IMR-90 (cell line): ENCODE measurements around the gene TNFRSF14. TPM values are rescaled to one million over a fixed set of nuclear protein-coding genes. Genes with fewer than 3 reads are reported as not detected.

Source experiments
- ATAC-seq: fragments of 200-7000 bp; cut with Tn5 transposase; 2 replicates; pipeline ENCODE4 v1.9.1; 2020; ENCODE audit warnings: low read depth, mild to moderate bottlenecking, moderate library complexity
- BruUV-seq: library from RNA; stranded (reverse); fragments of 400-500 nt; replicated peaks from 2 replicates; lab custom pipeline; 2021; lab: Mats Ljungman, UMichigan
- CTCF ChIA-PET: fragments of 300-600 bp; formaldehyde crosslinking; extraction: SDS; loops from one replicate; lab custom pipeline; 2021; ENCODE audit warnings: antibody characterized with exemption; lab: Yijun Ruan, JAX
- POLR2A ChIA-PET: fragments of 300-600 bp; sonication (Branson Sonifier 250); formaldehyde crosslinking; loops from one replicate; lab custom pipeline; 2022; ENCODE audit warnings: antibody characterized with exemption; ENCODE audit not compliant: unreplicated experiment; lab: Charles Lee
- DNase-seq: peaks from one replicate; pipeline ENCODE4 v3.0.0; 2013
- H2AFZ ChIP-seq: replicated peaks from 2 replicates; pipeline ENCODE3; 2013; ENCODE audit warnings: low read length, mild to moderate bottlenecking; ENCODE audit not compliant: poor library complexity
- H2AK5ac ChIP-seq: 2 replicates; pipeline ENCODE4 v1.6.1; 2013; ENCODE audit warnings: low read depth, low read length, inconsistent platforms
- H2AK9ac ChIP-seq: replicated peaks from 2 replicates; pipeline ENCODE3; 2013; ENCODE audit warnings: mild to moderate bottlenecking, low read depth, low read length, moderate library complexity; ENCODE audit not compliant: poor library complexity
- H2BK120ac ChIP-seq: 2 replicates; pipeline ENCODE4 v1.6.1; 2013; ENCODE audit warnings: low read depth, low read length, inconsistent platforms
- H2BK15ac ChIP-seq: 3 replicates; pipeline ENCODE4 v1.6.1; 2013; ENCODE audit warnings: low read depth, low read length, inconsistent platforms
- H2BK20ac ChIP-seq: 2 replicates; pipeline ENCODE4 v1.6.1; 2013; ENCODE audit warnings: low read depth, mild to moderate bottlenecking, inconsistent platforms, low read length, moderate library complexity
- H2BK5ac ChIP-seq: 2 replicates; pipeline ENCODE4 v1.6.1; 2013; ENCODE audit warnings: mild to moderate bottlenecking, low read depth, low read length, inconsistent platforms; ENCODE audit not compliant: poor library complexity, severe bottlenecking
- H3K14ac ChIP-seq: replicated peaks from 2 replicates; pipeline ENCODE4 v1.6.1; 2013; ENCODE audit warnings: low read depth, low read length, inconsistent platforms
- H3K18ac ChIP-seq: 2 replicates; pipeline ENCODE4 v1.6.1; 2013; ENCODE audit warnings: low read depth, low read length, control low read depth
- H3K23ac ChIP-seq: 2 replicates; pipeline ENCODE4 v1.6.1; 2013; ENCODE audit warnings: low read depth, low read length, inconsistent platforms
- H3K27ac ChIP-seq: 2 replicates; pipeline ENCODE4 v1.5.1; 2013; ENCODE audit warnings: mild to moderate bottlenecking, control low read depth, low read length; ENCODE audit not compliant: insufficient read depth
- H3K27me3 ChIP-seq: 2 replicates; pipeline ENCODE4 v1.6.1; 2013; ENCODE audit warnings: low read length; ENCODE audit not compliant: control insufficient read depth, insufficient read depth
- H3K36me3 ChIP-seq: 2 replicates; pipeline ENCODE4 v1.6.1; 2013; ENCODE audit warnings: low read length, mixed read lengths; ENCODE audit not compliant: control insufficient read depth, insufficient read depth
- H3K4ac ChIP-seq: 2 replicates; pipeline ENCODE4 v1.6.1; 2013; ENCODE audit warnings: low read depth, low read length, inconsistent platforms
- H3K4me1 ChIP-seq: 2 replicates; pipeline ENCODE4 v1.6.1; 2013; ENCODE audit warnings: low read length, mixed read lengths; ENCODE audit not compliant: control insufficient read depth, insufficient read depth
- H3K4me2 ChIP-seq: 2 replicates; pipeline ENCODE4 v1.6.1; 2013; ENCODE audit warnings: low read depth, mild to moderate bottlenecking, control low read depth, low read length, moderate library complexity
- H3K4me3 ChIP-seq: 2 replicates; pipeline ENCODE4 v1.5.1; 2013; ENCODE audit warnings: low read depth, mild to moderate bottlenecking, control low read depth, low read length, moderate library complexity; ENCODE audit not compliant: insufficient read depth
- H3K56ac ChIP-seq: 2 replicates; pipeline ENCODE4 v1.6.1; 2013; ENCODE audit warnings: low read length, inconsistent platforms; ENCODE audit not compliant: insufficient read depth; ENCODE audit errors: extremely low read depth
- H3K79me1 ChIP-seq, 2 experiments: 2 replicates each; pipeline ENCODE4 v1.6.1; 2013; ENCODE audit warnings: low read length in 2 of 2, inconsistent platforms in 1 of 2, low read depth in 1 of 2
- H3K9ac ChIP-seq: 2 replicates; pipeline ENCODE4 v1.6.1; 2013; ENCODE audit warnings: low read depth, low read length, control low read depth
- H3K9me1 ChIP-seq: 2 replicates; pipeline ENCODE4 v1.6.1; 2013; ENCODE audit warnings: low read length, inconsistent platforms; ENCODE audit not compliant: insufficient read depth
- H3K9me3 ChIP-seq: 2 replicates; pipeline ENCODE4 v1.6.1; 2013; ENCODE audit warnings: low read length; ENCODE audit not compliant: control insufficient read depth, insufficient read depth
- H4K20me1 ChIP-seq: 2 replicates; pipeline ENCODE4 v1.6.1; 2013; ENCODE audit warnings: low read length, inconsistent platforms; ENCODE audit not compliant: insufficient read depth
- H4K5ac ChIP-seq: 2 replicates; pipeline ENCODE4 v1.6.1; 2013; ENCODE audit warnings: mild to moderate bottlenecking, low read depth, low read length, control low read depth
- H4K8ac ChIP-seq, 2 experiments: 2 replicates each; pipeline ENCODE4 v1.6.1; 2013; ENCODE audit warnings: low read depth in 2 of 2, low read length in 2 of 2, control low read depth in 1 of 2, inconsistent platforms in 1 of 2
- H4K91ac ChIP-seq: 2 replicates; pipeline ENCODE4 v1.6.1; 2013; ENCODE audit warnings: low read depth, low read length, inconsistent platforms; ENCODE audit not compliant: insufficient read depth
- BHLHE40 ChIP-seq: fragments of 150-350 bp; IDR thresholded peaks from 2 replicates; pipeline ENCODE4 v1.6.1; 2016; ENCODE audit warnings: mild to moderate bottlenecking, low read depth, low read length
- CEBPB ChIP-seq: IDR thresholded peaks from 2 replicates; pipeline ENCODE4 v1.6.1; 2012; ENCODE audit warnings: low read depth, low read length, improper control_type of control experiment
- CHD1 ChIP-seq: IDR thresholded peaks from 2 replicates; pipeline ENCODE4 v1.6.1; 2012; ENCODE audit warnings: low read depth, low read length, improper control_type of control experiment
- FOS ChIP-seq: fragments of 150-350 bp; IDR thresholded peaks from 2 replicates; pipeline ENCODE4 v1.6.1; 2016; ENCODE audit warnings: low read depth, low read length
- MAZ ChIP-seq: IDR thresholded peaks from 2 replicates; pipeline ENCODE4 v1.6.1; 2012; ENCODE audit warnings: low read depth, mild to moderate bottlenecking, low read length, improper control_type of control experiment, moderate library complexity, borderline replicate concordance
- MXI1 ChIP-seq: IDR thresholded peaks from 2 replicates; pipeline ENCODE4 v1.6.1; 2012; ENCODE audit warnings: low read depth, mild to moderate bottlenecking, low read length, moderate library complexity, borderline replicate concordance
- RAD21 ChIP-seq: IDR thresholded peaks from 2 replicates; pipeline ENCODE4 v1.6.1; 2012; ENCODE audit warnings: low read length, improper control_type of control experiment
- RCOR1 ChIP-seq: IDR thresholded peaks from 2 replicates; pipeline ENCODE4 v1.6.1; 2012; ENCODE audit warnings: mild to moderate bottlenecking, low read length, improper control_type of control experiment; ENCODE audit not compliant: insufficient replicate concordance
- RFX5 ChIP-seq: IDR thresholded peaks from 2 replicates; pipeline ENCODE4 v1.8.0; 2012; ENCODE audit warnings: low read depth, mild to moderate bottlenecking, low read length, moderate library complexity
- SMC3 ChIP-seq: fragments of 150-350 bp; IDR thresholded peaks from 2 replicates; pipeline ENCODE4 v1.6.1; 2016; ENCODE audit warnings: low read depth, mild to moderate bottlenecking, antibody characterized with exemption, low read length, moderate library complexity
- WGBS, 2 experiments: methylation state at CpG; one replicate each; pipeline versions ENCODE4 v1.1.5 to v1.1.7; 2013; ENCODE audit warnings: missing lambda C conversion rate in 2 of 2; ENCODE audit not compliant: insufficient read length in 1 of 2; ENCODE audit errors: extremely low coverage in 2 of 2; 5-methylcytosine and 5-hydroxymethylcytosine counted together
- dilution Hi-C: fragments of 300-500 bp; cut with HindIII; formaldehyde crosslinking; loops from one replicate; pipeline ENCODE4 v1.14.3; 2018; ENCODE audit warnings: low sequenced_read_pairs; ENCODE audit not compliant: unreplicated experiment
- in situ Hi-C: fragments of 300-500 bp; cut with MboI; formaldehyde crosslinking; loops from 3 replicates; pipeline ENCODE4 v1.14.3; 2019; ENCODE audit warnings: low sequenced_read_pairs, inconsistent platforms, mixed read lengths
- intact Hi-C: fragments of 100-400 bp; cut with micrococcal nuclease; formaldehyde crosslinking; loops from 2 replicates; pipeline ENCODE4 v1.10.0; 2022
- polyA plus RNA-seq, 3 experiments: library from polyadenylated mRNA; depleted of rRNA; stranded (reverse); fragments of >200 nt; gene quantifications; 2 replicates each; pipeline ENCODE4 v1.2.3, GENCODE V29; 2012; ENCODE audit warnings: low replicate concordance in 1 of 3
- total RNA-seq: library from RNA; depleted of rRNA; stranded (reverse); fragments of >200 nt; gene quantifications from 2 replicates; pipeline ENCODE4 v1.2.3, GENCODE V29; 2012
- TF ChIP-seq, protein P1 (sequence below): conservative IDR thresholded peaks from 2 replicates; pipeline ENCODE4 v1.5.1; 2012; ENCODE audit warnings: mild to moderate bottlenecking, low read depth, low read length, improper control_type of control experiment
- TF ChIP-seq, protein P2 (sequence below): fragments of 150-350 bp; IDR thresholded peaks from 2 replicates; pipeline ENCODE4 v1.6.1; 2016; ENCODE audit warnings: low read depth, mild to moderate bottlenecking, low read length, moderate library complexity, borderline replicate concordance
- TF ChIP-seq, protein P3 (sequence below): fragments of 150-350 bp; IDR thresholded peaks from 2 replicates; pipeline ENCODE4 v1.6.1; 2017; ENCODE audit warnings: mild to moderate bottlenecking, antibody characterized with exemption, low read length, low read depth

Gene TNFRSF14
- total and polyA plus RNA-seq, 2 of the 4 experiments (the other 2 are of a cell fraction) = 1.3 to 4.2 TPM

- H2BK15ac ChIP-seq = no peak overlapping the region
- in situ Hi-C loops = no loop called here
- H3K9me1 ChIP-seq = no peaks in the 10 kb centered on the region
- no peaks in the 10 kb centered on the region for H3K4me1 ChIP-seq
- no TSS peak for BruUV-seq
- no peak overlapping the region for H3K4me3 ChIP-seq
- H3K9me3 ChIP-seq = peaks cover 3% of the 10 kb centered on the region
- TF ChIP-seq, protein P1, sequence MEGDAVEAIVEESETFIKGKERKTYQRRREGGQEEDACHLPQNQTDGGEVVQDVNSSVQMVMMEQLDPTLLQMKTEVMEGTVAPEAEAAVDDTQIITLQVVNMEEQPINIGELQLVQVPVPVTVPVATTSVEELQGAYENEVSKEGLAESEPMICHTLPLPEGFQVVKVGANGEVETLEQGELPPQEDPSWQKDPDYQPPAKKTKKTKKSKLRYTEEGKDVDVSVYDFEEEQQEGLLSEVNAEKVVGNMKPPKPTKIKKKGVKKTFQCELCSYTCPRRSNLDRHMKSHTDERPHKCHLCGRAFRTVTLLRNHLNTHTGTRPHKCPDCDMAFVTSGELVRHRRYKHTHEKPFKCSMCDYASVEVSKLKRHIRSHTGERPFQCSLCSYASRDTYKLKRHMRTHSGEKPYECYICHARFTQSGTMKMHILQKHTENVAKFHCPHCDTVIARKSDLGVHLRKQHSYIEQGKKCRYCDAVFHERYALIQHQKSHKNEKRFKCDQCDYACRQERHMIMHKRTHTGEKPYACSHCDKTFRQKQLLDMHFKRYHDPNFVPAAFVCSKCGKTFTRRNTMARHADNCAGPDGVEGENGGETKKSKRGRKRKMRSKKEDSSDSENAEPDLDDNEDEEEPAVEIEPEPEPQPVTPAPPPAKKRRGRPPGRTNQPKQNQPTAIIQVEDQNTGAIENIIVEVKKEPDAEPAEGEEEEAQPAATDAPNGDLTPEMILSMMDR = no peak
- TF ChIP-seq, protein P2, sequence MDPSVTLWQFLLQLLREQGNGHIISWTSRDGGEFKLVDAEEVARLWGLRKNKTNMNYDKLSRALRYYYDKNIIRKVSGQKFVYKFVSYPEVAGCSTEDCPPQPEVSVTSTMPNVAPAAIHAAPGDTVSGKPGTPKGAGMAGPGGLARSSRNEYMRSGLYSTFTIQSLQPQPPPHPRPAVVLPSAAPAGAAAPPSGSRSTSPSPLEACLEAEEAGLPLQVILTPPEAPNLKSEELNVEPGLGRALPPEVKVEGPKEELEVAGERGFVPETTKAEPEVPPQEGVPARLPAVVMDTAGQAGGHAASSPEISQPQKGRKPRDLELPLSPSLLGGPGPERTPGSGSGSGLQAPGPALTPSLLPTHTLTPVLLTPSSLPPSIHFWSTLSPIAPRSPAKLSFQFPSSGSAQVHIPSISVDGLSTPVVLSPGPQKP = no peak
- TF ChIP-seq RAD21 (no peak), CEBPB (no peak), BHLHE40 (no peak), FOS (no peak), CHD1 (no peak), RCOR1 (no peak), MAZ (no peak), RFX5 (no peak), SMC3 (no peak), MXI1 (no peak)
- TF ChIP-seq, protein P3, sequence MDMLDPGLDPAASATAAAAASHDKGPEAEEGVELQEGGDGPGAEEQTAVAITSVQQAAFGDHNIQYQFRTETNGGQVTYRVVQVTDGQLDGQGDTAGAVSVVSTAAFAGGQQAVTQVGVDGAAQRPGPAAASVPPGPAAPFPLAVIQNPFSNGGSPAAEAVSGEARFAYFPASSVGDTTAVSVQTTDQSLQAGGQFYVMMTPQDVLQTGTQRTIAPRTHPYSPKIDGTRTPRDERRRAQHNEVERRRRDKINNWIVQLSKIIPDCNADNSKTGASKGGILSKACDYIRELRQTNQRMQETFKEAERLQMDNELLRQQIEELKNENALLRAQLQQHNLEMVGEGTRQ = no peak
- intact Hi-C loops = no loop called here
- H3K4ac ChIP-seq = no peak overlapping the region
- no peaks in the 10 kb centered on the region for H3K79me1 ChIP-seq
- ChIA-PET CTCF (no interaction called here), POLR2A (no interaction called here)
- H2BK20ac ChIP-seq = no peak overlapping the region
- peaks cover 25% of the 10 kb centered on the region for H3K27me3 ChIP-seq
- no peak overlapping the region for H4K5ac ChIP-seq
- no CpG with 5 or more reads among the region's 9 CpGs for WGBS, 2 experiments
- H3K23ac ChIP-seq = no peak overlapping the region
- no peaks in the 10 kb centered on the region for H3K36me3 ChIP-seq
- H3K56ac ChIP-seq = no peak overlapping the region
- H4K91ac ChIP-seq = no peak overlapping the region
- H3K27ac ChIP-seq = no peak overlapping the region
- no peak overlapping the region for H3K18ac ChIP-seq
- no peak overlapping the region for H2BK5ac ChIP-seq
- H4K20me1 ChIP-seq = no peaks in the 10 kb centered on the region
- no peak overlapping the region for H4K8ac ChIP-seq
- DNase-seq = peak; percentile 25
- dilution Hi-C loops = no loop called here
- no peak for ATAC-seq
- H3K14ac ChIP-seq = no peak overlapping the region
- no peak overlapping the region for H2AK9ac ChIP-seq
- no peak overlapping the region for H2AFZ ChIP-seq
- H2AK5ac ChIP-seq = no peak overlapping the region
- H3K9ac ChIP-seq = no peak overlapping the region
- no peak overlapping the region for H2BK120ac ChIP-seq
- no peak overlapping the region for H3K4me2 ChIP-seq
Observed at GRCh38 chr1:2574350-2574749, 18.2 kb downstream of the TNFRSF14 start.
